Vagina (tissue), 2 donors: ENCODE data around the gene CLUH. TPM values are rescaled to one million over a fixed set of nuclear protein-coding genes. Genes with fewer than 3 reads are reported as not detected.
"Not testable (repeated sequence)": the region's sequence is repeated elsewhere in the genome, so short reads cannot be mapped to it uniquely, and the experiment has no call there.

Experiments
- DNase-seq, 2 donors: peaks; one replicate each; pipeline ENCODE4 v3.0.0-alpha.2; 2017; ENCODE audit errors: extremely low spot score in 2 of 2
- H3K27ac ChIP-seq: fragments of 200-600 bp; sonication (generic); one replicate; pipeline ENCODE4 v1.5.1; 2019
- H3K27me3 ChIP-seq: fragments of 200-600 bp; sonication (generic); one replicate; pipeline ENCODE4 v1.5.1; 2019
- H3K36me3 ChIP-seq, 2 donors: fragments of 200-600 bp; sonication (generic); one replicate each; pipeline ENCODE4 v1.5.1; 2017 to 2019
- H3K4me1 ChIP-seq: fragments of 200-600 bp; sonication (generic); one replicate; pipeline ENCODE4 v1.5.1; 2019
- H3K4me3 ChIP-seq, 2 donors: fragments of 200-600 bp; sonication (generic); 1 replicate in 1 of 2; 2 replicates in 1 of 2; pipeline ENCODE4 v1.5.1; 2016 to 2019
- H3K9me3 ChIP-seq: fragments of 200-600 bp; sonication (generic); one replicate; pipeline ENCODE4 v1.5.1; 2019
- POLR2A ChIP-seq, 2 donors: fragments of 450-650 bp; IDR thresholded peaks; one replicate each; pipeline ENCODE4 v1.6.1; 2017; ENCODE audit warnings: antibody characterized with exemption in 2 of 2, mild to moderate bottlenecking in 2 of 2, moderate library complexity in 2 of 2
- POLR2AphosphoS5 ChIP-seq, 2 donors: sonication (generic); formaldehyde crosslinking; IDR thresholded peaks; one replicate each; pipeline ENCODE4 v1.9.0; 2017; ENCODE audit warnings: antibody characterized with exemption in 2 of 2, mild to moderate bottlenecking in 2 of 2, low read depth in 1 of 2; ENCODE audit not compliant: insufficient read depth in 1 of 2
- intact Hi-C: fragments of 100-400 bp; cut with DNase I; formaldehyde crosslinking; loops from one replicate; pipeline ENCODE4 v1.15.1; 2023
- total RNA-seq: library from RNA; depleted of rRNA; stranded (reverse); fragments of >200 nt; gene quantifications from one replicate; pipeline ENCODE4 v1.2.3, GENCODE V29; 2016
- TF ChIP-seq, protein P1 (sequence below), 3 experiments: fragments of 450-650 bp in 2 of 3; fragments of 200-600 bp in 1 of 3; sonication (generic) in 1 of 3; IDR thresholded peaks; one replicate each; pipeline ENCODE4 v1.5.1; 2017 to 2019; ENCODE audit warnings: antibody characterized with exemption in 3 of 3, mild to moderate bottlenecking in 2 of 3, moderate library complexity in 2 of 3

CLUH gene
- total RNA-seq, 1 donor from 2014 or later: 52.3 TPM

DNA sequence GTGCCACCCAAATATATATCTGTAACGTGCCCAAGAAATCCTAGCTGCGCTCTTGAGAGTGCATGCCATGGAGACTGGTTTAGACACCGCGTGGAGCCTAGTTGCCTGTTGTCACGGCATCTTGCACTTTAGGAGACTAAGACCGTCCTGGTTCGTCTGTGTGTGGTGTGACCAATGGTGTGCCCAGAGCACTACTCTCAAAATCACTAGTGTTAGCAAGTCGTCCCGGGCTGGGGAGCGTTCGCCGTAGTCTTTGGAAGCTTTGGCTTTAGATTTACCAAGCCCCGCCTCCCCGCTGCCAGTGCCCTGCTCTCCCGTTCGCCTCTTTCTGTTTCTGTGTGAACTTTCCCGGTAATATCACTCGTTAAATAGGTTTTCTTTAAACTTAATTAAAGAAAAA is 27.0 kb downstream of the CLUH start:
- Histone ChIP-seq H3K36me3 (peaks cover 0 to 42% of the 10 kb centered on the region in 2 donors), H3K9me3 (no peaks in the 10 kb centered on the region), H3K27ac (no peak overlapping the region), H3K4me1 (peaks cover 17% of the 10 kb centered on the region), H3K27me3 (no peaks in the 10 kb centered on the region), H3K4me3 (no peak overlapping the region)
- DNase-seq: peak in 1 of 2 donors; percentile 67
- intact Hi-C loops: loop anchor here (10.0 kb wide), 1 partner anchor 90 kb away; the partner anchor contains the start of gene PAFAH1B1
- TF ChIP-seq POLR2A (IDR thresholded peaks at IDR 0.05) (no peak), POLR2AphosphoS5 (IDR thresholded peaks at IDR 0.05; ENCODE audit: insufficient read depth in 1 of 2, low read depth in 1 of 2) (no peak)
- TF ChIP-seq, protein P1, sequence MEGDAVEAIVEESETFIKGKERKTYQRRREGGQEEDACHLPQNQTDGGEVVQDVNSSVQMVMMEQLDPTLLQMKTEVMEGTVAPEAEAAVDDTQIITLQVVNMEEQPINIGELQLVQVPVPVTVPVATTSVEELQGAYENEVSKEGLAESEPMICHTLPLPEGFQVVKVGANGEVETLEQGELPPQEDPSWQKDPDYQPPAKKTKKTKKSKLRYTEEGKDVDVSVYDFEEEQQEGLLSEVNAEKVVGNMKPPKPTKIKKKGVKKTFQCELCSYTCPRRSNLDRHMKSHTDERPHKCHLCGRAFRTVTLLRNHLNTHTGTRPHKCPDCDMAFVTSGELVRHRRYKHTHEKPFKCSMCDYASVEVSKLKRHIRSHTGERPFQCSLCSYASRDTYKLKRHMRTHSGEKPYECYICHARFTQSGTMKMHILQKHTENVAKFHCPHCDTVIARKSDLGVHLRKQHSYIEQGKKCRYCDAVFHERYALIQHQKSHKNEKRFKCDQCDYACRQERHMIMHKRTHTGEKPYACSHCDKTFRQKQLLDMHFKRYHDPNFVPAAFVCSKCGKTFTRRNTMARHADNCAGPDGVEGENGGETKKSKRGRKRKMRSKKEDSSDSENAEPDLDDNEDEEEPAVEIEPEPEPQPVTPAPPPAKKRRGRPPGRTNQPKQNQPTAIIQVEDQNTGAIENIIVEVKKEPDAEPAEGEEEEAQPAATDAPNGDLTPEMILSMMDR (IDR thresholded peaks at IDR 0.05): no peak

DNA sequence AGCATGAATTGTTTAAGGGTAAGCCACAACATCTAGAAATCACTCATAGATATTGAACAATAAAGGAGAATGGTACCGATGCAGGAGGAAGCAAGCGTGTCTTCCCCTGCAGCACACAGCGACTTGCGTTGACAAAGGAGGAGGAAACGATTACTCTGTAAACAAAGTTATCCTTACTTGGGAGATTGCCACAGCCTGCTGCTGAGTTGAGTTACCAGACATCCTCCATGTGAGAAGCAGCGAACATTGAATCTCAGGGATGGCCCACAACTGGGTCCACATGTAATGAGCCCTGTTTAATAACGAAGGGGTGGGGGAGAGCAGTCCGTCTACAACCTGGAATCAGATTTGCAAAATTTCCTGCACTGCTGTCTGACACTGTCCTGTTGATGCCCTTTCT is 27.7 kb downstream of the CLUH start:
- H3K27ac ChIP-seq: no peak overlapping the region
- peaks cover 0 to 43% of the 10 kb centered on the region in 2 donors for H3K36me3 ChIP-seq
- peak in 1 of 2 donors; percentile 69 for DNase-seq
- H3K9me3 ChIP-seq: no peaks in the 10 kb centered on the region
- TF ChIP-seq, protein P1 (IDR thresholded peaks at IDR 0.05): no peak
- TF ChIP-seq POLR2A (IDR thresholded peaks at IDR 0.05): no peak
- TF ChIP-seq POLR2AphosphoS5 (IDR thresholded peaks at IDR 0.05; ENCODE audit: insufficient read depth in 1 of 2, low read depth in 1 of 2): no peak
- intact Hi-C loops: loop anchor here (10.0 kb wide), 1 partner anchor 89 kb away; the partner anchor contains the start of gene PAFAH1B1
- peaks cover 14% of the 10 kb centered on the region for H3K4me1 ChIP-seq
- H3K27me3 ChIP-seq: no peaks in the 10 kb centered on the region
- H3K4me3 ChIP-seq: no peak overlapping the region

DNA sequence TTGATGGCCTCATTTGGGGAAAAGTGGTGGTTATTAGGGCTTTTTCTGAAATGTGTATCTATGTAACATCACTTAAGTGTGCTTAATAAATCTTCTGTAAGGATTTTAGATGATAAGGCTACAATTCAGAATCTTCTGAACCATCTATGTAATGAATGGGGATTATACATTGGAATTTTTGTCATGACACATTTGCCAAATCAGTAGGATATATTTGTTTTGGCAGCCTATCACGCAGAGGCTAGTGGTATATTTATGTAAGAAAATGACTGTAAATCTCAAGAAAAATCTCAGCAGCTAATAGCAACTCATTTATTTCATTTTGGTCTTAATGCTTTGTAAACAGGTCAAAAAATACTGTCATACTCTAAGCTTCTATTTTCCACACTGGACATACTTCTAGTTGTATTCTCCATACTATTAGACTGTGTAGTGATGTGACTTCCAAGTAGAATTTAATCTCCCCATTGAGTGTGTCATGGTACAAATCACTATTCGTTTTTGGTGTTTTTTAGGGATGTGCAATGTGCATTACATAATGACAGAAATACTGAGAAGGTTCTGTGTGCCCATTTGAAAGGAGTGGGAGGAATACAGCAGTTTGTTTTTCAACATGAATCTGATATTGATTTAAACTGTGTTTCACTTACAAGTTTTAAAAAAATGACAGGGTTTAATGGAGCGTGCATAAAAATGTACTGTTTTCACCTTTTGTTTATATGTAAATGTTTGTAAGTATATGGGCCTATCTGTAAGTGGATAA is 29.2 kb downstream of the CLUH start:
- DNase-seq: no peak
- no peak overlapping the region for H3K4me3 ChIP-seq
- peaks cover 0 to 59% of the 10 kb centered on the region in 2 donors for H3K36me3 ChIP-seq
- no peaks in the 10 kb centered on the region for H3K9me3 ChIP-seq
- peaks cover 12% of the 10 kb centered on the region for H3K4me1 ChIP-seq
- no peaks in the 10 kb centered on the region for H3K27me3 ChIP-seq
- intact Hi-C loops: loop anchor here (10.0 kb wide), 1 partner anchor 88 kb away; the partner anchor contains the start of gene PAFAH1B1
- no peak overlapping the region for H3K27ac ChIP-seq
- TF ChIP-seq POLR2A (IDR thresholded peaks at IDR 0.05): no peak
- TF ChIP-seq, protein P1 (IDR thresholded peaks at IDR 0.05): no peak

DNA sequence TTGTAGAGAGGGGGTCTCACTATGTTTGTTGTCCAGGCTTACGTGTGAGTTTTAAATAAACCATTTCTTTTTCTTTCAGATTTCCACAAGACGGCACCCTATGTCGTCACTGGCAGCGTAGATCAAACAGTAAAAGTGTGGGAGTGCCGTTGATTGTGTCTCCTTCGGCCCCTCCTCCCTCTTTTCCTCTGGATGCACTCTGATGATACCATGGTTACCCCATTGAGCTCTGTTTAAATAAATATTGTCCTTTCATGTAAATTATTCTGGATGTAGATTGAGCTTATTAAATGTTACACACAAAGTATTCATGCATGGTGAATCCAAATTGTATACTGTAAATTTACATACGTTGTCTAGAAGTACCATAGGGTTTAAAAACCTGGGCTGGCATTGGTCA is 29.9 kb downstream of the CLUH start:
- Histone ChIP-seq H3K9me3 (no peaks in the 10 kb centered on the region), H3K27me3 (no peaks in the 10 kb centered on the region), H3K4me1 (peaks cover 5% of the 10 kb centered on the region), H3K36me3 (peaks cover 0 to 62% of the 10 kb centered on the region in 2 donors), H3K4me3 (no peak overlapping the region), H3K27ac (no peak overlapping the region)
- DNase-seq: peak in 1 of 2 donors; percentile 25
- intact Hi-C loops: loop anchor here (10.0 kb wide), 1 partner anchor 87 kb away; the partner anchor contains the start of gene PAFAH1B1
- TF ChIP-seq, protein P1 (IDR thresholded peaks at IDR 0.05): no peak
- TF ChIP-seq POLR2A (IDR thresholded peaks at IDR 0.05) (no peak), POLR2AphosphoS5 (IDR thresholded peaks at IDR 0.05; ENCODE audit: insufficient read depth in 1 of 2, low read depth in 1 of 2) (no peak)

DNA sequence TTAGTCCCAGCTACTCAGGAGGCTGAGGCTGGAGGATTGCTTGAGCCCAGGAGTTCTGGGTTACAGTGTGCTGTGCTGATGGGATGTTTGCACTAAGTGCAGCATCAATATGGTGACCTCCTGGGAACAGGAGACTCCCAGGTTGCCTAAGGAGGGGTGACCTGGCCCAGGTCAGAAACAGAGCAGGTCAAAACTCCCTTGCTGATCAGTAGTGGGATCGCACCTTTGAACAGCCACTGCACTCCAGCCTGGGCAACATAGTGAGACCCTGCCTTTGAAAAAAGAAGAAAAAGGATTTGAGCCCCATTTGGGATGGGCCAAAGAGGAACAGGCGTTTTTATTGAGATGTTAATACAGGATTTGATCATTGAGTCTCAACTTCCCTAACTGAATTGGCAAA is 30.6 kb downstream of the CLUH start:
- intact Hi-C loops: loop anchor here (10.0 kb wide), 1 partner anchor 86 kb away; the partner anchor contains the start of gene PAFAH1B1
- Histone ChIP-seq H3K27ac (no peak overlapping the region), H3K4me1 (no peaks in the 10 kb centered on the region), H3K9me3 (no peaks in the 10 kb centered on the region), H3K36me3 (peaks cover 0 to 69% of the 10 kb centered on the region in 2 donors), H3K4me3 (no peak overlapping the region), H3K27me3 (no peaks in the 10 kb centered on the region)
- DNase-seq: peak in 1 of 2 donors; percentile 37
- TF ChIP-seq POLR2A (IDR thresholded peaks at IDR 0.05): no peak
- TF ChIP-seq, protein P1 (IDR thresholded peaks at IDR 0.05): no peak
- TF ChIP-seq POLR2AphosphoS5 (IDR thresholded peaks at IDR 0.05; ENCODE audit: insufficient read depth in 1 of 2, low read depth in 1 of 2): no peak

DNA sequence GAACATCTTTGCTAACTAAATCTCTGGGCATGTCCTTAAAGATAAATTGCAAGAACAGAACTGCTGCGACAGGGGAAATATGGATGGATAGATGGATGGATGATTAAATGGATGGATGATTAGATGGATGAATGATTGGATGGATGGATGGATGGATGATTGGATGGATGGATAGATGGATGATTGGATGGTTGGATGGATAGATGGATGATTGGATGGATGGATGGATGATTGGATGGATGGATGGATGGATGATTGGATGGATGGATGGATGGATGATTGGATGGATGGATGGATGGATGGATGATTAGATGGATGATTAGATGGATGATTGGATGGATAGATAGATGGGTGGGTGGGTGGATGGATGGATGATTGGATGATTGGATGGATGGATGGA is 32.3 kb downstream of the CLUH start:
- H3K27ac ChIP-seq, H3K4me3 ChIP-seq, intact Hi-C loops, H3K27me3 ChIP-seq, H3K4me1 ChIP-seq, DNase-seq, H3K9me3 ChIP-seq: not testable (repeated sequence)
- peaks cover 0 to 68% of the 10 kb centered on the region in 2 donors for H3K36me3 ChIP-seq
